Measurements from ENCODE around the gene DST.
"Not testable (repeated sequence)": the region's sequence is repeated elsewhere in the genome, so short reads cannot be mapped to it uniquely, and the experiment has no call there.

DST gene

GRCh38 chr6:56567501-56567900 is 75.2 kb downstream of the DST start:
- CTCF ChIA-PET, result interaction anchor here (0.8 to 3.1 kb wide), 5 partner anchors 8 to 253 kb away, joined by 3 to 9 read pairs (median 4); no protein-coding TSS in a partner anchor
- POLR2A ChIA-PET, result no interaction called here
- TF ChIP-seq, protein P1, sequence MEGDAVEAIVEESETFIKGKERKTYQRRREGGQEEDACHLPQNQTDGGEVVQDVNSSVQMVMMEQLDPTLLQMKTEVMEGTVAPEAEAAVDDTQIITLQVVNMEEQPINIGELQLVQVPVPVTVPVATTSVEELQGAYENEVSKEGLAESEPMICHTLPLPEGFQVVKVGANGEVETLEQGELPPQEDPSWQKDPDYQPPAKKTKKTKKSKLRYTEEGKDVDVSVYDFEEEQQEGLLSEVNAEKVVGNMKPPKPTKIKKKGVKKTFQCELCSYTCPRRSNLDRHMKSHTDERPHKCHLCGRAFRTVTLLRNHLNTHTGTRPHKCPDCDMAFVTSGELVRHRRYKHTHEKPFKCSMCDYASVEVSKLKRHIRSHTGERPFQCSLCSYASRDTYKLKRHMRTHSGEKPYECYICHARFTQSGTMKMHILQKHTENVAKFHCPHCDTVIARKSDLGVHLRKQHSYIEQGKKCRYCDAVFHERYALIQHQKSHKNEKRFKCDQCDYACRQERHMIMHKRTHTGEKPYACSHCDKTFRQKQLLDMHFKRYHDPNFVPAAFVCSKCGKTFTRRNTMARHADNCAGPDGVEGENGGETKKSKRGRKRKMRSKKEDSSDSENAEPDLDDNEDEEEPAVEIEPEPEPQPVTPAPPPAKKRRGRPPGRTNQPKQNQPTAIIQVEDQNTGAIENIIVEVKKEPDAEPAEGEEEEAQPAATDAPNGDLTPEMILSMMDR (IDR thresholded peaks at IDR 0.05; ENCODE audit: control extremely low read depth, extremely low read depth, low read depth, missing control alignments), result no peak
- no peak for DNase-seq (ENCODE audit: extremely low spot score)

- CTCF ChIA-PET; POLR2A ChIA-PET; DNase-seq (ENCODE audit: extremely low spot score): not testable (repeated sequence)
These were observed 80.0 kb downstream of the DST start for GRCh38 chr6:56562730-56563129.

DNA sequence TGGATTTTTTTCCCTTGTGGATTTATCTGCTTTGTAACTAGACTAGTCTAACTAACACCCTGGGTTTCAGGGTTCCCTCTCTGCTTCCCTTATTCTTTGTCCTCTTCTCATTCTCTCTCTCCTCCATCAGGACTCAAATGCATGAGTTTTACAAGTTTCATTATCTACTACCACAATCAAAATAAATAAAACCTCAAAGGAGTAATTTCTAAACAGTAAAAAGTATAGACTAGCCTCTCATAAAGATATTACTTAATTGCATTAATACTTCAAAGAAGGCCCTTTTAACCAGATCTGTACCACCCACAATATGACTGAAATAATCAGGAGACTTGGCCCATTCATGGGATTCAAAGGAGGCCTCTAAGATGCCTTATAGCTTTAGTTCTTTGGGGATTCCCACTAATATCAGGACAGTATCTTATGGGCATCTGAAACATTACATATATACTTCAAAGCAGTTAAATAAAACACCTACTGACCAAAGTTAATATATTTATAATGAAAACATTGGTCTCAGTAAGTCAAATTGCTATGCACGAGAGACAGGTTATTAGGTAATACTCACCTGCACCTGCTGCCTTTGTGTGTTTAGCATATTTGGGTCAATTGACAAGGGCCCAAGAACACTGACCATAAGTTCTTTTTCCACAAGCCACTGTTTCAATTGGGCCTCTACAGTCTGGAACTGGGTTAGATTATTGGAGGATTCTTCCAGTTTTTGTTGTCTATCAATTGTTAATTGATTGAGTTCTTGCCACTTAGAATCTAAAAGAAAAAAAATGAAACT is 85.7 kb downstream of the DST start:
- POLR2A ChIA-PET, result no interaction called here
- no peak for DNase-seq (ENCODE audit: extremely low spot score)
- CTCF ChIA-PET, result no interaction called here
- TF ChIP-seq, protein P1 (IDR thresholded peaks at IDR 0.05; ENCODE audit: control extremely low read depth, extremely low read depth, low read depth, missing control alignments), result no peak

GRCh38 chr6:56555438-56555872 is 87.2 kb downstream of the DST start:
- no peak for DNase-seq (ENCODE audit: extremely low spot score)
- ChIA-PET CTCF (interaction anchor here (1.8 kb wide), 1 partner anchor 15 kb away, joined by 4 read pairs; no protein-coding TSS in a partner anchor), POLR2A (no interaction called here)
- TF ChIP-seq, protein P1 (IDR thresholded peaks at IDR 0.05; ENCODE audit: control extremely low read depth, extremely low read depth, low read depth, missing control alignments), result no peak

DNA sequence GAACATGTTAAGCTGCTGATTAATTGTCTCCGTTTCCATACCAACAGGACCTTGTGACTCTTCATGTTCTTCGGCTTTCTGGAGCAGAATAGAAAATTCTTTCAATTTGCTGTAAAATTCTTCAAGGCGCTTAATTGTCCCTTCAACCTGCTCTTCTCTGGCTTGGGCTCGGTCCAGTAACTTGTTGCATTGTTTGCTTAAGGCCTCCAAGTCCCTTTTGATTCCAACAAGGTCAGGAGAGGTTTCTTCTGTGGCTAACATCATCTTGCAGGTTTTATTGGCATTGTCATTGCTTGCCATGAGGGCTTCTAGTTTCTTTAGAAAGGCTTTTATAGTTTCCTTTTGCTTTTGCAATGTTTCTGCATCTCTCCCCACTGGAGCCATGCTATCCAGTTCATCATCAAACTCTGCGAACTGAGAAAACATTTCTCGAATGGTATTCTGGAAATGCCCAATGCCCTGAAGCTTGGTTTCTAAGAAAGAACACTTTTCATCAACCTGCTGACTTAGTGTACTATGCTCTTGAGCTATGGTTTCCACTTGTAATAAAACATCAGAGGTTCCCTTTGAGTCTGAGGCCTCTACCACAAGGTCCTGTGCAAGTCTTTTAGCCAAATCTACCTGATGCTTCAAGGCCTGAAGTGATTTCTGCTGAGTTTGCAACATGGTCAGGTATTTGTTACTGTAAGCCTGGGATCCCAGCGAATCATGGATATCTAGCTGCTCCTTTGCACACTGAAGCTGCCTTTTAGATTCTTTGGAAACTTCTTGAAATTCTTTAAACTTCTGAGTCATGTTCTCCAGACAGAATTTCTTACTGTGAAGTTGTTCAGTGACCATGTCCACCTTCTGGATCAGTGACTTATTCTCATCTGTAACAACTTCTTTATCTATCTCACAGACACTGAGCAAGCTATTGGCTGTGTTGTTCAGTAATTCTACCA is 90.2 kb downstream of the DST start:
- no peak for DNase-seq (ENCODE audit: extremely low spot score)
- ChIA-PET CTCF (interaction anchor here (1.1 to 3.8 kb wide), 4 partner anchors 10 to 43 kb away, joined by 3 to 15 read pairs (median 12); no protein-coding TSS in a partner anchor), POLR2A (no interaction called here)
- TF ChIP-seq, protein P1 (IDR thresholded peaks at IDR 0.05; ENCODE audit: control extremely low read depth, extremely low read depth, low read depth, missing control alignments), result no peak

GRCh38 chr6:56551409-56552120 is 91.1 kb downstream of the DST start:
- POLR2A ChIA-PET, result no interaction called here
- DNase-seq (ENCODE audit: extremely low spot score), result no peak
- CTCF ChIA-PET, result interaction anchor here (1.1 to 3.8 kb wide), 4 partner anchors 9 to 44 kb away, joined by 4 to 15 read pairs (median 12); no protein-coding TSS in a partner anchor
- TF ChIP-seq, protein P1 (IDR thresholded peaks at IDR 0.05; ENCODE audit: control extremely low read depth, extremely low read depth, low read depth, missing control alignments), result no peak
